Endothelial cell of umbilical vein (primary cell): Measurements from ENCODE around the gene MEPE. TPM values are rescaled to one million over a fixed set of nuclear protein-coding genes. Genes with fewer than 3 reads are reported as not detected.

Experiments
- BruUV-seq: library from RNA; stranded (reverse); fragments of 400-500 nt; replicated peaks from 2 replicates; lab custom pipeline; 2021; lab: Mats Ljungman, UMichigan
- CTCF ChIA-PET: fragments of 300-600, 350-600 bp; sonication (Branson Sonifier 250); formaldehyde crosslinking; loops from one replicate; lab custom pipeline; 2021; ENCODE audit warnings: antibody characterized with exemption, inconsistent platforms; lab: Charles Lee
- POLR2A ChIA-PET: fragments of 300-600, 350-600 bp; sonication (Branson Sonifier 250); formaldehyde crosslinking; loops from one replicate; lab custom pipeline; 2021; ENCODE audit warnings: antibody characterized with exemption, inconsistent platforms; lab: Charles Lee
- DNase-seq: peaks from one replicate; pipeline ENCODE4 v3.0.0-alpha.2; 2011; ENCODE audit warnings: low read depth, low spot score
- FAIRE-seq: peaks from 2 replicates; lab custom pipeline; 2011; peaks lifted over from hg19 to GRCh38; lab: Jason Lieb, UNC
- H2AFZ ChIP-seq: 2 replicates; pipeline ENCODE4 v1.6.0; 2012; ENCODE audit warnings: low read depth, low read length, control low read depth, inconsistent platforms
- H3K27ac ChIP-seq: 2 replicates; pipeline ENCODE4 v1.5.1; 2011; ENCODE audit warnings: low read depth, mild to moderate bottlenecking, control low read depth, low read length, moderate library complexity; ENCODE audit not compliant: insufficient read depth
- H3K27me3 ChIP-seq, 2 experiments: 2 replicates each; pipeline versions ENCODE4 v1.6.0 to v1.6.1; 2011; ENCODE audit warnings: low read length in 2 of 2, mixed read lengths in 1 of 2; ENCODE audit not compliant: control insufficient read depth in 2 of 2, insufficient read depth in 2 of 2
- H3K36me3 ChIP-seq, 2 experiments: 2 replicates in 1 of 2; 3 replicates in 1 of 2; pipeline ENCODE4 v1.5.1; 2011; ENCODE audit warnings: low read length in 2 of 2, mild to moderate bottlenecking in 1 of 2, moderate library complexity in 1 of 2; ENCODE audit not compliant: control insufficient read depth in 2 of 2, insufficient read depth in 2 of 2; ENCODE audit errors: extremely low read depth in 1 of 2
- H3K4me1 ChIP-seq: 3 replicates; pipeline ENCODE4 v1.5.1; 2011; ENCODE audit warnings: mild to moderate bottlenecking, low read length; ENCODE audit not compliant: control insufficient read depth, insufficient read depth; ENCODE audit errors: extremely low read depth
- H3K4me2 ChIP-seq: 2 replicates; pipeline ENCODE4 v1.6.1; 2011; ENCODE audit warnings: low read length, control low read depth, mixed read lengths; ENCODE audit not compliant: insufficient read depth
- H3K4me3 ChIP-seq, 3 experiments: fragments of 200-600 bp in 1 of 3; sonication (generic), shearing (Covaris generic) in 1 of 3; replicated peaks in 1 of 3; 2 replicates each; pipeline ENCODE4 v1.5.1; 2011 to 2016; ENCODE audit warnings: control low read depth in 3 of 3, low read length in 3 of 3, mild to moderate bottlenecking in 2 of 3, inconsistent platforms in 1 of 3, low read depth in 1 of 3, moderate library complexity in 1 of 3; ENCODE audit not compliant: insufficient read depth in 1 of 3
- H3K79me2 ChIP-seq: 2 replicates; pipeline ENCODE4 v1.6.0; 2012; ENCODE audit warnings: low read length, inconsistent platforms; ENCODE audit not compliant: control insufficient read depth, insufficient read depth
- H3K9ac ChIP-seq: replicated peaks from 2 replicates; pipeline ENCODE3; 2011; ENCODE audit warnings: low read length, control low read depth; ENCODE audit not compliant: insufficient read depth; ENCODE audit errors: extremely low read depth
- H3K9me1 ChIP-seq: replicated peaks from 3 replicates; pipeline ENCODE4 v1.6.0; 2011; ENCODE audit warnings: mild to moderate bottlenecking, low read length; ENCODE audit not compliant: control insufficient read depth, insufficient read depth; ENCODE audit errors: extremely low read depth
- H3K9me3 ChIP-seq: replicated peaks from 2 replicates; pipeline ENCODE4 v1.5.1; 2012; ENCODE audit warnings: low read length, inconsistent platforms; ENCODE audit not compliant: control insufficient read depth, insufficient read depth
- H4K20me1 ChIP-seq: replicated peaks from 2 replicates; pipeline ENCODE3; 2011; ENCODE audit warnings: mild to moderate bottlenecking, low read length; ENCODE audit not compliant: control insufficient read depth, insufficient read depth; ENCODE audit errors: extremely low read depth
- CTCF ChIP-seq, 2 donors: IDR thresholded peaks; 1 replicate in 1 of 2; 2 replicates in 1 of 2; pipeline ENCODE4 v1.5.1; 2011; ENCODE audit warnings: low read length in 2 of 2, mild to moderate bottlenecking in 2 of 2, moderate library complexity in 2 of 2, control low read depth in 1 of 2, inconsistent platforms in 1 of 2, low read depth in 1 of 2; ENCODE audit not compliant: insufficient read depth in 1 of 2; ENCODE audit errors: extremely low read depth in 1 of 2
- EZH2 ChIP-seq: IDR thresholded peaks from 2 replicates; pipeline ENCODE4 v1.6.1; 2012; ENCODE audit warnings: borderline replicate concordance, low read depth, mild to moderate bottlenecking, moderate library complexity, low read length, inconsistent platforms; ENCODE audit not compliant: severe bottlenecking
- FOS ChIP-seq: IDR thresholded peaks from 2 replicates; pipeline ENCODE4 v1.6.1; 2011; ENCODE audit warnings: mild to moderate bottlenecking, low read length, moderate library complexity, borderline replicate concordance; ENCODE audit not compliant: insufficient read depth
- GATA2 ChIP-seq: IDR thresholded peaks from 2 replicates; pipeline ENCODE4 v1.7.0; 2011; ENCODE audit warnings: low read depth, mild to moderate bottlenecking, moderate library complexity, mixed read lengths, low read length; ENCODE audit not compliant: insufficient read length, insufficient read depth
- JUN ChIP-seq: IDR thresholded peaks from 2 replicates; pipeline ENCODE4 v1.6.1; 2011; ENCODE audit warnings: borderline replicate concordance, low read depth; ENCODE audit not compliant: insufficient read length, insufficient read depth
- MAX ChIP-seq: IDR thresholded peaks from 2 replicates; pipeline ENCODE4 v1.6.1; 2011; ENCODE audit not compliant: insufficient read depth, insufficient read length
- MYC ChIP-seq: IDR thresholded peaks from one replicate; pipeline ENCODE4 v1.6.1; 2011; ENCODE audit warnings: mild to moderate bottlenecking, low read depth, low read length
- POLR2A ChIP-seq: IDR thresholded peaks from 2 replicates; pipeline ENCODE4 v1.6.1; 2012; ENCODE audit warnings: low read depth, mild to moderate bottlenecking, control low read depth, low read length
- POLR2AphosphoS5 ChIP-seq: IDR thresholded peaks from 2 replicates; pipeline ENCODE4 v1.6.1; 2012; ENCODE audit warnings: low read depth, mild to moderate bottlenecking, control low read depth, low read length, moderate library complexity; ENCODE audit not compliant: insufficient read depth
- dilution Hi-C: fragments of 300-500 bp; cut with MboI; formaldehyde crosslinking; loops from one replicate; pipeline ENCODE4 v1.15.0; 2019; ENCODE audit warnings: low sequenced_read_pairs; ENCODE audit not compliant: extremely low pct_ligation_motif_present
- intact Hi-C: fragments of 100-400 bp; cut with micrococcal nuclease; formaldehyde crosslinking; loops from one replicate; pipeline ENCODE4 v1.10.0; 2022
- polyA plus RNA-seq, 4 experiments: library from polyadenylated mRNA; depleted of rRNA in 3 of 4; stranded (reverse) in 3 of 4; unstranded in 1 of 4; fragments of >200 nt; gene quantifications; 2 replicates each; pipeline versions ENCODE4 v1.2.1 to v1.2.3, GENCODE V29; 2011 to 2012; ENCODE audit warnings: missing spikeins in 1 of 4
- total RNA-seq: library from RNA; stranded (reverse); gene quantifications from 2 replicates; pipeline ENCODE4 v1.2.3, GENCODE V29; 2021

The MEPE gene
- total and polyA plus RNA-seq, 2 donors (not counting 3 experiments of a cell fraction or from before 2014, with no cell fraction given): not detected

- no TSS peak for BruUV-seq
- Histone ChIP-seq H3K9me1 (no peaks in the 10 kb centered on the region), H3K27me3 (peaks cover 0 to 2% of the 10 kb centered on the region in 2 experiments), H3K4me3 (no peak overlapping the region), H3K79me2 (no peaks in the 10 kb centered on the region), H3K27ac (no peak overlapping the region), H3K4me2 (no peak overlapping the region), H2AFZ (no peak overlapping the region), H4K20me1 (no peaks in the 10 kb centered on the region), H3K36me3 (no peaks in the 10 kb centered on the region), H3K9me3 (no peaks in the 10 kb centered on the region), H3K4me1 (no peaks in the 10 kb centered on the region), H3K9ac (no peak overlapping the region)
- FAIRE-seq (no peak), DNase-seq (no peak)
- TF ChIP-seq JUN (no peak), POLR2A (no peak), GATA2 (no peak), EZH2 (no peak), CTCF (IDR thresholded peaks at IDR 0.05; ENCODE audit: extremely low read depth in 1 of 2, insufficient read depth in 1 of 2, low read depth in 1 of 2, low read length in 2 of 2) (no peak), MAX (no peak), MYC (no peak), FOS (no peak), POLR2AphosphoS5 (no peak)
- intact Hi-C loops (no loop called here), dilution Hi-C loops (no loop called here)
- ChIA-PET POLR2A (no interaction called here), CTCF (no interaction called here)
Measured at GRCh38 chr4:87806520-87806919, 26.2 kb upstream of the MEPE start.
